ENCODE measurements around the gene BRINP2.

The BRINP2 gene, protein sequence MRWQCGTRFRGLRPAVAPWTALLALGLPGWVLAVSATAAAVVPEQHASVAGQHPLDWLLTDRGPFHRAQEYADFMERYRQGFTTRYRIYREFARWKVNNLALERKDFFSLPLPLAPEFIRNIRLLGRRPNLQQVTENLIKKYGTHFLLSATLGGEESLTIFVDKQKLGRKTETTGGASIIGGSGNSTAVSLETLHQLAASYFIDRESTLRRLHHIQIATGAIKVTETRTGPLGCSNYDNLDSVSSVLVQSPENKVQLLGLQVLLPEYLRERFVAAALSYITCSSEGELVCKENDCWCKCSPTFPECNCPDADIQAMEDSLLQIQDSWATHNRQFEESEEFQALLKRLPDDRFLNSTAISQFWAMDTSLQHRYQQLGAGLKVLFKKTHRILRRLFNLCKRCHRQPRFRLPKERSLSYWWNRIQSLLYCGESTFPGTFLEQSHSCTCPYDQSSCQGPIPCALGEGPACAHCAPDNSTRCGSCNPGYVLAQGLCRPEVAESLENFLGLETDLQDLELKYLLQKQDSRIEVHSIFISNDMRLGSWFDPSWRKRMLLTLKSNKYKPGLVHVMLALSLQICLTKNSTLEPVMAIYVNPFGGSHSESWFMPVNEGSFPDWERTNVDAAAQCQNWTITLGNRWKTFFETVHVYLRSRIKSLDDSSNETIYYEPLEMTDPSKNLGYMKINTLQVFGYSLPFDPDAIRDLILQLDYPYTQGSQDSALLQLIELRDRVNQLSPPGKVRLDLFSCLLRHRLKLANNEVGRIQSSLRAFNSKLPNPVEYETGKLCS

DNA sequence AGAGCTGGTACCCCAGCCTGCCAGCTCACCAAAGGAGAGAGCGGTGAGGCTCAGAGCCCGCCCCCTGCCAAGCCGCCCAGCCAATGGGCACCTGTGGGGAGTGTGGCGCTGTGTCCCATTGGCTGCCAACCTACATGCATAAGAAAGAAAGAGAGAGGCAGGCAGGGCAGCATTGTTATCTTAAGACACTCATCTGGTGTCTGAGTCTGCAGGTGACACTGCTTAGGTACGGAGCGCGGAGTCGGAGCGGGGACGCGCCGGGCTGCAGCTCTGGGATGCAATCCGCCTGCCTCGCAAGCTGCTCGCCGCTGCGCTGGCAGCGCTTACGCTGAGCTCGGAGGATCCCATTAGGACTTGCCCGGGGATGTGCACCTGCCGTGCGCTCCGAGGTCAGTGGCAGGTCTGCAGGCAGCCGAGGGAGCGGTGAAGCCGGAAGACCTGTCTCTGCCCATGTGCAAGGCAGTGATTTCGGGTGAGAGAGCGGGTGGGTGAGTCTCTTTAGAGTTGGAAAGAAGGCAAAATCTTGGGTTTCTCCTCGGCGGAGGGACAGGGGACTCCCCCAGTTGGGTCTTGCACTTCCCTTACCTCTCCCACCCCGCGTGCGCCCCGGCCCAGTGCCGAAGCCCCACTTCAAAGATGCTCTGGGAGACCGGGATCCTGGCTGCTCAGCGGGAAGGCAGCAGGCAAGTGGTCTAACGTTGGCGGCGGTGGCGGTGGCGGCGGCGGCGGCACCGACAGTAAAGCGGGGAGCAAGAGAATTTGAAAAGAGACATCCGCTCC, at the start of gene BRINP2:
Gene BRINP2, plus strand, starts transcription at position 203 of the 780 bp plus-strand sequence. CDS start 58,919 bp downstream, outside the sequence.
- Mint-ChIP-seq H3K9me3 (no peaks in the 10 kb centered on the region), H3K36me3 (ENCODE audit: low read depth) (no peaks in the 10 kb centered on the region), H3K4me3 (no peak within 1 kb of the TSS), H3K27ac (no peak within 1 kb of the TSS), H3K27me3 (peaks cover 28% of the 10 kb centered on the region), H3K4me1 (ENCODE audit: low read depth) (no peaks in the 10 kb centered on the region)

DNA sequence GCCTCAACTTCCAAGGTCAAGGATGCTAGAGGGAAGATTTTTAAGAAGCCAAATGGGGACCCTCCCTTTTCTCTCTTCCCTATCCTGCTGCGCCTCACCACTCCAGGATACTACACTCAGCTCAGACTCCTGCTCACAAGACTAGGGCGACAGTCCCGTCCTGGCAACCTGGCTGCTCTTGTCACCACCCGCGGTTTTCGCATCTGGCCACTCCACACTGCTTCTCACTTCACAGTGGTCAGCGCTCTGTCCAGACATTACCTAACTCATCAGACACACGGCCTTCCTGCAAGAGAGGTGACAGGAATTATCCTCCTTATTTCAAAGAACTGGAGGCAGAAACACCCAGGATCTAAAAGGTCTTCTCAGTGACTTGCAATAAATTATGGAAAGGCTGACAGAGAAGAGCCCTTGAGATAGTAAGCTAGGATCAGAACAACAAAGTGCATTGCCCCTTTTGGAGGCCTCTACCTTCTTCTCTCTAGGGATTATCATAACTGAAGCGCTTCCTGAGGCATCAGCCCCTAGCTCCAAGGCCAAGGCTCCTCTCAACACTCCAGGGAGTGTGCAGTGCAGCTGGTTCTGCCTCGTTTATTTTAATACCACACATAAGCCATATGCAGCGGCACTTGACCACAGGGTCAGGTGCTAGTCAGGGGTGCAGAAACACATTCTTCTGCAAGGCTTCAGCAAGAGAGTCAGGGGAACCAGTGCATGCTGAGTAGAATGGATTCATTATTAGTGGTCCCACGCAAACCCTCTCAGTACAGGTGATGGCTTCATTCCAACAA, 48.1 kb upstream of the BRINP2 start:
- H3K27me3 Mint-ChIP-seq = peaks cover 4% of the 10 kb centered on the region
- no peaks in the 10 kb centered on the region for H3K4me1 Mint-ChIP-seq (ENCODE audit: low read depth)
- no peak overlapping the region for H3K27ac Mint-ChIP-seq
- peaks cover 4% of the 10 kb centered on the region for H3K9me3 Mint-ChIP-seq
- no peaks in the 10 kb centered on the region for H3K36me3 Mint-ChIP-seq (ENCODE audit: low read depth)
- no peak overlapping the region for H3K4me3 Mint-ChIP-seq

DNA sequence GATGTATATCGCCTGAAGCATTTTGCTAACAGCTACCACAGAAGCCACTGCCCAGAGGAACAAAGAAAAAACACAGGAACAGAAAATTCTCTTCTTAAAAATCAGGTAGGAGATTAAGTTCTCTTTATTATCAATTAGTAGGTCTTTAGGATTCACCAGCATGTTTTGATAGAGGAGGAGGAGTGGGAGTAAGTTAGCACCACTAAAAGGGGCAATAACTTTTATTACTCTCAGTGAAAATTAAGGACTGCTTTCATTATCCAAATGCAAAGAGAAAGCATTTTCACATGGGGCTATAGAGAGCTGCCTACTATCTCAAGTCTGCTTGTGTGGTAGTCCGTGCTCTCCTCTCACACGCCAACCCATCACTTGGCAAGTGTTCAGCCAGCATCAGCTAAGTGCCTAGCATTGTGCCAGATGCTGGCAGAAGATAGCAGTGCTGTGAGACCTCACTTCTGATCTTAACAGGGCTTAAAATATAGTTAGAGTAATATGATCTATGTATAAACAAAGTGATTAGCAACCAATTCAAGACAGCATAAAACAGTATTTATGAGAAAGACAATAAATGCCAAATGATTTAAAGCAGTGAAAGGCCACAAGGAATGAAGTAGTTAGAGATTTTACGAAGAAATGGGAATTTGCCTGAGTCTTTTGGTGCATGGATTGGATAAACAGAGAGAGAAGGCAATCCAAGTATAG, 46.0 kb upstream of the BRINP2 start:
- Mint-ChIP-seq H3K36me3 (ENCODE audit: low read depth) (no peaks in the 10 kb centered on the region), H3K4me3 (no peak overlapping the region), H3K27ac (no peak overlapping the region), H3K27me3 (peaks cover under 1% of the 10 kb centered on the region), H3K4me1 (ENCODE audit: low read depth) (no peaks in the 10 kb centered on the region), H3K9me3 (peaks cover under 1% of the 10 kb centered on the region)

DNA sequence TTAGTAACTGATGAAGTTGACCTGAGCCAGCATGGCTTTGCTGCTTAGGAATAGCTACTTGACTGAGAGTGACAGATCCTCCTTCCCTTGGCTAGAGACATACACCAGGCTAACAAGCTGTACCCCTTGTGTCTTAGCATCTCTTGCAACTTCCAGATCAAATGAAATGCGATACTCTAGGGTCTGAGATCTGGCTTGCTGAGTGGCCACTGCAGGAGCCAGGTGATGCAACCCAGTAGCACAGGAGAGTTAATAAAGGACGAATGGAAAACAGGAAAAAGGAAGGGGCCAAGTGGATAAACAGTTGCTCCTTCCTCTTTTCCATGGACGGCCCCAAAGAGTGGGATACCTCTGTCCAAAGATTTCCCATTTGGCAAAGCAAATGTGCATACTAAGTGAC, 44.5 kb upstream of the BRINP2 start:
- Mint-ChIP-seq H3K27me3 (no peaks in the 10 kb centered on the region), H3K27ac (no peak overlapping the region), H3K4me1 (ENCODE audit: low read depth) (no peaks in the 10 kb centered on the region), H3K36me3 (ENCODE audit: low read depth) (no peaks in the 10 kb centered on the region), H3K9me3 (no peaks in the 10 kb centered on the region), H3K4me3 (no peak overlapping the region)

DNA sequence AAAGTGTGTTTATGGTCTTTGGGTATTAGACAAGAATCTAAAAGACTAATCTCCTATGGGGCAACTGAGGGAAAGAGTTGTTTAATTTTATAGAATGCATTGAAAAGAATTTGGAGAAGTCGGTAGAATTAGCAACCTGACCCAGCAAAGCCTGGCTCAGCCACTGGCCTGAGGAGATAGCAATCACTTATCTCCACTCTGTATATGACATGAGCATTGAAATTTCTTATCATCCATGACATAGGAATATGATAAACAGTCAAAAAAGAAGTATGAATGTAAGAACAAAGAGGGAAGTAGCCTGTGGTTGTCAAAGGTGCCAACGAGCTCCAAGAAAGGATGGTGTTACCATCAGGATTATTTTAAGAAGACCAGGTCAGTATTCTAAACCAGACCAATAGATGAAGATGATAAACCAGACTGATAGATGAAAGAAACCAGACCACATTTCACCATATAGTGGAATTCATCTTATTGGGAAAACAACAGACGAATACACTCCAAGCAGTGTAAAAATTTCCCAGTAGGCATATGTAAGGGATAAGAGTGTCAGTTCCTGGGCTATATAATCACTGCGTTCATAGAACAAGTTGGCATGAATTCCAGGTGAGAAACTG, 42.0 kb upstream of the BRINP2 start:
- Mint-ChIP-seq H3K9me3 (peaks cover 3% of the 10 kb centered on the region), H3K27me3 (no peaks in the 10 kb centered on the region), H3K36me3 (ENCODE audit: low read depth) (no peaks in the 10 kb centered on the region), H3K27ac (no peak overlapping the region), H3K4me1 (ENCODE audit: low read depth) (no peaks in the 10 kb centered on the region), H3K4me3 (no peak overlapping the region)

DNA sequence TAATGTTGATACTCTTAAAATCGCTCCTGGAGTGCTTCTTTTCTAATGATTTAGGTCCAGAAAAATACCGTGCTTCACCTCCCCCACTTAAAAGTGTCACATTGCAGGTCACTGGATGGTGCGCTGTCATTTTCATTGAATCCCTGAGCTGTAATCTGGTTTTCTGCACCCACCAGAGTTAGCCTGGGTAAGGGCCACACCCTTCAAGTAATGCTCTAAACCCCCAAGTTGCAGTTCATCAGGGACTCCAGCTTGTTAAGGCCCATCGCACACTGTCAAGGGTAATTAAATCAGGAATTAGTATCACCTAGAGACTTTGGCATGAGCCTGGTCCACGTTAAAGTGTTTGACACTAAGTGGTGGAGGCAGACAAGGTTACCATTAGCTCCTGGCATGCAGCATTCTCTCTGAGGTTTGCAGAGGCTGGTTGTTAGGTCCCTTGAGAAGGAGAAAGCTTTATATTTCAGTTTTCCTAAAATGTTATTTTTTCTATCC, 40.3 kb upstream of the BRINP2 start:
- H3K27me3 Mint-ChIP-seq = no peaks in the 10 kb centered on the region
- H3K27ac Mint-ChIP-seq = no peak overlapping the region
- no peak overlapping the region for H3K4me3 Mint-ChIP-seq
- no peaks in the 10 kb centered on the region for H3K4me1 Mint-ChIP-seq (ENCODE audit: low read depth)
- no peaks in the 10 kb centered on the region for H3K36me3 Mint-ChIP-seq (ENCODE audit: low read depth)
- peaks cover 3% of the 10 kb centered on the region for H3K9me3 Mint-ChIP-seq

DNA sequence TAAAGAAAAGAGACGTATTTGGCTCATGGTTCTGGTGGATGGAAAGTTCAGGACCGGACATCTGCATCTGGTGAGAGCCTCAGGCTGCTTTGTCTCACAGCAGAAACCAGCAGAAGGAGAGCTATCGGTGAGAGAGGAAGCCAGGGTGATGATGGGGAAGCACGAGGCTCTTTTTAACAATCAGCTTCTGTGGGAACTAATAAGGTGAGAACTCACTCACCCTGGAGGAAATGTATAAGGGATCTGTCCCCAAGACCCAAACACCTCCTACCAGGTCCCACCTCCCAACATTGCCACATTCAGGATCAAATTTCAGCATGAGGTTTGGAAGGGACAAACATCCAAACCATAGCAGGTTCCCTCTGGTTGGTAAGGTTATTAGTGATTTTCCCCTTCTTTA, 39.0 kb upstream of the BRINP2 start:
- Mint-ChIP-seq H3K4me3 (no peak overlapping the region), H3K36me3 (ENCODE audit: low read depth) (no peaks in the 10 kb centered on the region), H3K4me1 (ENCODE audit: low read depth) (no peaks in the 10 kb centered on the region), H3K9me3 (peaks cover 3% of the 10 kb centered on the region), H3K27me3 (no peaks in the 10 kb centered on the region), H3K27ac (no peak overlapping the region)

DNA sequence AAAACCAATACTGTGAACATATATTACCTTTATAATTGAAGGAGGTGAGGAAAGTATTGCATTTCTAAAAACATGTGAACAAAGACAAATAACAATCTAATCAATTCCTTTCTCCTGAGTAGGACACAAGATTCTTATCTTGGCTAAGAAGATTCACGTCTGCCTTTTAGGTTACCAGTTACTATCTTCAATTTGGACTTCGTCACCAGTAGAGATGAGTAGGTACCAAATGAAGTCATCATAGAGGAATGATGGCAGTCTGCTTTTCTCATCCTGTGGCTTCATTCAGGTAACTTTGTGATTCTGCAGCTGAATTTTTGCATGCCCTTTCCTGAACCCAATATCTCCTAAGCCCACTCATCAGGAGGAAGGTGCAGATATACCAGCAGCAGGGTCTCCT, 38.6 kb upstream of the BRINP2 start:
- Mint-ChIP-seq H3K27me3 (no peaks in the 10 kb centered on the region), H3K9me3 (peaks cover 3% of the 10 kb centered on the region), H3K4me3 (no peak overlapping the region), H3K4me1 (ENCODE audit: low read depth) (no peaks in the 10 kb centered on the region), H3K27ac (no peak overlapping the region), H3K36me3 (ENCODE audit: low read depth) (no peaks in the 10 kb centered on the region)

DNA sequence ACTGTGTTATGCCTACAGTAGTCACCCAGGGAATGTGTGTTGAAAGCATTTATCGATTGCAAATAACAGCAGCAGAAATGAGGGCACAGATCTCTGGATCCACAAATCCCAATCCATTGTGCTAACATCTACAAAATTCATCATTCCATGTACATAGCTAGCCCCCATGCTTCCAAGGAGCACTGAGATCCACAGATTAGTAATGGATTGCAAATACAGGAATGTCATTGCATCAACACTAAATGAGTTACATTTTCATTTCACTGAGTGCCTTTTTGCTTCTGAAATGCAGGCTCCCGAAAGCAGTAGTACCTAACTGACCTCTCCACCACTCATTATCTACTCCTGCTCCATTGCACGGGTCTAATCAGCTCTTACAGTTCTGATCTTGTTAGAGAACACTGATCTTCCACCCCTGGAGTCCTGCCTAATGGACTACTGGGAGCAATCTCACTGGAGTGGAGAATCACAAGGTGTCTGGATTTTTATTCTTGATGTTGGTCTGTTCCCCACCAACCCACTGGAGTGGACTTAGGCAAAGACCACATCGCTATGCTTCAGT, 36.7 kb upstream of the BRINP2 start:
- H3K4me1 Mint-ChIP-seq (ENCODE audit: low read depth) = no peaks in the 10 kb centered on the region
- no peaks in the 10 kb centered on the region for H3K36me3 Mint-ChIP-seq (ENCODE audit: low read depth)
- H3K4me3 Mint-ChIP-seq = no peak overlapping the region
- H3K27me3 Mint-ChIP-seq = no peaks in the 10 kb centered on the region
- H3K27ac Mint-ChIP-seq = no peak overlapping the region
- peaks cover 7% of the 10 kb centered on the region for H3K9me3 Mint-ChIP-seq

DNA sequence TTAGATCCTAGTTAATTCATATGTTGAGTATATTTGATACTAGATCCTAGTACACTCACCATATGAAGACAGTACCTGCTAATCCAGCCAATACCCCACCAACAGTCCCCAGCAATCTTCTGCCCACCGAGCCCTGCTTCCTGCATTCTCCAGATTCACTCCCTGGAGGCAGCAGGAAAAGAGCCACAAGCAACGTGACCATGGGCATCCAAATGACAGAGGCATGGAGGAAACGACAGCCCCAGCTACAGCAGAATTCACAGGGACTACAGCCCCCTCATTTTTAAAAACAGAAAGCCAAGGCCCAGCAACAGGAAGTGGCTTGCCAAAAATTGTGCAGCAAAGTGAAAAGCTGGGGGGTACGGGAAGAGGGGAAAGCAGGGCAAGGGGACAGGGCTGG, 35.5 kb upstream of the BRINP2 start:
- Mint-ChIP-seq H3K4me1 (ENCODE audit: low read depth) (no peaks in the 10 kb centered on the region), H3K36me3 (ENCODE audit: low read depth) (no peaks in the 10 kb centered on the region), H3K9me3 (peaks cover 10% of the 10 kb centered on the region), H3K27me3 (no peaks in the 10 kb centered on the region), H3K4me3 (no peak overlapping the region), H3K27ac (no peak overlapping the region)

DNA sequence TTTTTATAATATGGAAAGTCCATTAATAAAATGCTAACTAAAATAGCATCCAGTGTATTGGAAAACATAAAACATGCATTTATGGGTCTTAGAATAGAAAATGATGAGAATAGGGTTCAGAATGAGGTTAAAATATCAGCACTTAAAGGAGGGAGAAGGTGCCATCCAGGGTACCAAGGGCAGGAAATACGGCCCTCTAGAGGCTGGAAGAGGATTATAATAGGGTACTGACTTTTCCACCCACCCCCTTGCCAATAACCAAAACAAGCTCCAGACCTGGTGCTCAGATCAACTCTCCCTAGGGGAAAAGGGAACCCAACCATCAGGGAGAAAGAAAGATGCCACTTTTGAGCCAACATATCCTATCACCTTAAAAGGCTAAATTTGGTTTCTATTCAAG, 32.9 kb upstream of the BRINP2 start:
- Mint-ChIP-seq H3K27ac (no peak overlapping the region), H3K27me3 (no peaks in the 10 kb centered on the region), H3K4me3 (no peak overlapping the region), H3K4me1 (ENCODE audit: low read depth) (no peaks in the 10 kb centered on the region), H3K9me3 (peaks cover 7% of the 10 kb centered on the region), H3K36me3 (ENCODE audit: low read depth) (no peaks in the 10 kb centered on the region)

DNA sequence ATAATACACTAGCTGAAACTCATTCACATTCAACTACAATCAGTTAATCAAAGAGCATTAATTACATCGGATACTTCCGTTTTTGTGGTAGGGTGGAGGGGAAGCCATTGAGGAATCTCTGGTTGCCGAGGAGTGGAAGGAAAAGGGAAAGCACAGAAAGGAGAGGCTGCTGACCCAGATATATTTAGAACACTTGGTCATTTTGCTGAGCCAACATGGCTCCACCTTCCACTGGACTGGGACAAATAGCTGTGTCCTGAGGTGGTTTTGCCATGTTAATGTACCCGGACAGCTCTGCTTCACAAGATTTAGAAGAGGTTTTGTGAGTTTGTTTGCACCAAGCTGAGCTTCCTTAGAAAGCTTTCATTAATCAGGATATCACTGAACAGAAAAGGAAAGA, 32.4 kb upstream of the BRINP2 start:
- Mint-ChIP-seq H3K27ac (no peak overlapping the region), H3K9me3 (peaks cover 7% of the 10 kb centered on the region), H3K4me3 (no peak overlapping the region), H3K27me3 (no peaks in the 10 kb centered on the region), H3K4me1 (ENCODE audit: low read depth) (no peaks in the 10 kb centered on the region), H3K36me3 (ENCODE audit: low read depth) (no peaks in the 10 kb centered on the region)

DNA sequence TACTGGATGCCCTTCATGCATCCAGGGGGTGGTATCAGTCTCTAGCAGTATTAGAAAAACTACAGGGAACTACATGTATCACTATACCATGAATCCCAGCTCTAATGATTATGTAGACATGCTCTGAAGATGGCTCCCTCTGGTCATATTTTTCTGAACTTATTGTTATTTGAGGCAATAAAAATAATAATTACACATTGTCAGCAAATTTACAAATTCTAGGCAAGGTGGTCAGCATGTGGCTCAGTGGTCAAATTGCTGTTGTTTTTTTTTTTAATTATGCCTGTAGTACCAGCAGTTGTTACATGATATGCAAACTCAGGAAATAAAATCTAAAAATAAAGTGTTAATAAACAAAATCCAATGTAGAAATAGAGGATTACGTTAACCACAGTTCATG, 28.7 kb upstream of the BRINP2 start:
- peaks cover 7% of the 10 kb centered on the region for H3K9me3 Mint-ChIP-seq
- H3K36me3 Mint-ChIP-seq (ENCODE audit: low read depth) = no peaks in the 10 kb centered on the region
- H3K4me1 Mint-ChIP-seq (ENCODE audit: low read depth) = no peaks in the 10 kb centered on the region
- H3K4me3 Mint-ChIP-seq = no peak overlapping the region
- H3K27ac Mint-ChIP-seq = no peak overlapping the region
- no peaks in the 10 kb centered on the region for H3K27me3 Mint-ChIP-seq
